Measurements from ENCODE around the gene TNFRSF14.

- TF ChIP-seq TAF1 (IDR thresholded peaks at IDR 0.05; ENCODE audit: borderline replicate concordance, low read depth, low read length) (peak; percentile 74; the same call in 1 of the 2 replicates), POLR2A (IDR thresholded peaks at IDR 0.05; ENCODE audit: low read depth, low read length) (peak; percentile 69; the same call in 1 of the 2 replicates), POLR2AphosphoS5 (IDR thresholded peaks at IDR 0.05; ENCODE audit: low read depth, low read length) (no peak; the same call in 1 of the 2 replicates)
Observed at GRCh38 chr1:2556277-2556677, at the start of gene TNFRSF14.
